HG02678 (cell line): Measurements from ENCODE around the gene MIOS.

Source experiments
- ATAC-seq: cut with Tn5 transposase; IDR thresholded peaks from one replicate; pipeline ENCODE4 v1.9.1; 2021; ENCODE audit warnings: mild to moderate bottlenecking, moderate library complexity; ENCODE audit not compliant: unreplicated experiment

Gene MIOS

GRCh38 chr7:7566651-7567611 is at the start of gene MIOS:
Gene MIOS (plus strand): TSS chr7:7566884. CDS start chr7:7572476, 5,592 bp downstream.
- peak; percentile 74 for ATAC-seq

DNA sequence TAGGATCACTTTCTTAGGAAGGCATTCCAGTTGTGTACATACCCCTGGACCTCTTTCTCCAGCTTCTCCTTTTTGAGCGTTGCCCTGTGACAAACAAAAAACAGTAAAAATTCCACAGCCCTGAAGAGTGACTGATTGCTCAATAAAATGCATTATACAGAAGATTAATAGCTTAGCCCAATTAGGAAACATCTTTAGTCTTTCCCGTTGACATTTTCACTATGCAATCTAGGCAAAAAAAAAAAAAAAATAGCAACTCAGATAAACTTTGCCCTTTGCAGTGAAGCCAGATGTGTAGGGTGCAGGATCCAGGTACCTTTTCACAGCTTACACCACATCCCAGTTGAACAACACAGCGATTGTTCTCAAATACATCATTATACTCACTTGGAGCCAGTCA is 48.9 kb upstream of the MIOS start:
- no peak for ATAC-seq

DNA sequence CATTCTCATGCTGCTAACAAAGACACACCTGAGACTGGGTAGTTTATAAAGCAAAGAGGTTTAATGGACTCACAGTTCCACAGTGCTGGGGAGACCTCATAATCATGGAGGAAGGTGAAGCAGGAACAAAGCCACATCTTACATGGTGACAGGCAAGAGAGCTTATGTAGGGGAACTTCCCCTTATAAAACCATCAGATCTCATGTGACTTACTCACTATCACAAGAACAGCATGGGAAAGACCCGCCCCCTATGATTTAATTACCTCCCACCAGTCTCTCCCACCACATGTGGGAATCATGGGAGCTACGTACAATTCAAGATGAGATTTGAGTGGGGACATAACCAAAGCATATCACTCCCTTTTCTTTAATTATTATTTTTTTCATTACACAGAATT is 47.6 kb upstream of the MIOS start:
- no peak for ATAC-seq

GRCh38 chr7:7519528-7519927 is 47.2 kb upstream of the MIOS start:
- ATAC-seq: no peak

DNA sequence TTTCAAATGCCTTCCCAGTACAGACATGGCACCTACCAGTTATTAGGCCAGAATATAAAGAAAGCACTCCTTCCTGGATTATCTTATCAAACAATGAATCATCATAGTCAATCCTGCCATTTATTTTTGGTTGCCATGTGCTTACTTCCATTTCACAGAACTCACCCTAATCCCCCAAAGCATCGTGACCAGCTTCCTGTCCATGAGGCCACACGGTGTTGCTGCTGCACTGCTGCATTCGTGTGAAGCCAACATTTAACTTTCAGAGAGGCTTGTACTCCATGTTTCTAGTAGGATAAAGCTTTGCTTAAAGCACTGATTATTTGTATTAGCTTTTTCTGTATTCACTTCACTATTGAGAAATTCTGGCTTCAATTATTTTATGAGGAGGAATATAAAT is 45.4 kb upstream of the MIOS start:
- no peak for ATAC-seq

DNA sequence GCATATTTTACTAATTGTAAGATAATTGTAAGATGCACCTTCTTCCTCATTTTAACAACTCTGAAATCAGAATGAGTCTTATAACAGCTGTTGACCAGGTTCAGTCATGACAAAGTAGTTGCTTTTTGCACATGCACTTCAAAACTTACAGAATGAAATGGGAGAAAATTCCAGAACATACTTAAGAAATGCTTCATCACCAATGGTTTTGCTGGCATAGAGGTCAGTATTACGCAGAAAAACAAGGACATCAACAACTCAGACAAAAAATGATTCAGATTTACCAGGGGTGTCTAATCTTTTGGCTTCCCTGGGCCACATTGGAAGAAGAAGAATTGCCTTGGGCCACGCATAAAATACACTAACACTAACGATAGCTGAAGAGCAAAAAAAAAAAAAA is 44.3 kb upstream of the MIOS start:
- ATAC-seq: no peak

DNA sequence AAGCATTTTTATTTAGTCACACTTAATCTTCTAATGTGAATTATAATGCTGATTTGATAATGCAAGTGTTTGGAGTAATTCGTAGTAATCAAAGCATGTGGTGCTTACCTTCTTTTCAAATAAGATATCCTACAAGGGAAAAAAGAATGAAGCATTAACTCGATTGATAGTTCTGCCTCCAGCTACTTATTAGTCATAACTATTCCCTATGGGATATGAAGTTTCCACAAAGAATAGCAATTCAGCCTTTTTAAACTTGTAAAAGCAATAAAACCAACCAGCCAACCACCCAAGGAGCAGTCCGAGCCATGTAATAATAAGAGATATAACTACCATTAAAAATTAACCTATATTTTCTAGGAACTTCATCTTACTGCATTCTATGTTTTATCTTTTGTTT is 42.6 kb upstream of the MIOS start:
- ATAC-seq: no peak

GRCh38 chr7:7526006-7526405 is 40.7 kb upstream of the MIOS start:
- ATAC-seq: no peak

GRCh38 chr7:7527047-7527446 is 39.6 kb upstream of the MIOS start:
- ATAC-seq: no peak

DNA sequence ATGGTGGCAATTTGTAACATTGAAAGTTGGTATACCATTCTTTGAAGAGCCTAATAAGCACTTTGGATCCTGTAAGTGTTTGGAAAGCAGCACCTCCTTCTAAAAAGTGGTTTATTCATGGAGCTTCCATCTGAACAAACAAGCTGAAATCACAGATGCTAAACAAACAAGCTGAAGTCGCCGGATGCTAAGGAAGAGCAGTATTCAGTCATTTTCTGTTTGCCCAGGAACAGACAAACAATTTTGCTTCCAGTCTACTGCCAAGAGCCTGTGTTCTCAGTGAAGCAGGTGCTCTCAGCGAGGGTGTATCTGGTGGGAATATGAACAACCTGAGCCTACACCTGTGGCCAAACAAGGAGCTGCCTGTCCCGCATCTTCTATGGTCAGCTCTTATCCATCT is 37.4 kb upstream of the MIOS start:
- ATAC-seq: no peak

DNA sequence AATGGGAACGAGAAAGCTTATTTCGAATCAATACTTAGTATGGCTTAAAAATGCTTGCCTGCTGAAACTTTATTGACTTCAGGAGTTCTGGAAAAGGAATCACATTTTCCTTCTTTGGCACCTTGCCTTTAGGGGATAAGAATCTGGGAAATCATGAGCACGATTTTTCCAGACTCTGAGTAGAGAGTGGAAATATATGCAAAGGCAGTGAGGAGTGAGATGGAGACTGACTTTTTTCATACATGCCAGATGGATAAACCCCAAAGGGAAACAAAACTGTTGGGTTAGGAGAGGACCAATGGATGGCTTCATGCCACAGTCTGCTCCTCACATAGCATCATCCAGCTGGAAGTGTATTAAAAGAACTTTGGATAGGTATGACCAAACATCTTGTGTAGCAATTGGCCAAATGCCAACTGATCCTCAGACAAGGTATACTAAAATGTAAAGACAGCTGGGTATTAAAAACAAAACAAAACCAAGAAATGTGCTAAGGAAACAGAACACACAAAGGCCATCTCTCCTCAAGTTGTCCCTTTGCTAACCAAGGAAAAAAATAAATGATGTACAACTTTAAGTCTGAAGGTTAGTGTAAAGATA is 32.8 kb upstream of the MIOS start:
- ATAC-seq: no peak

GRCh38 chr7:7535691-7536090 is 31.0 kb upstream of the MIOS start, which contains the start of gene COL28A1:
Gene COL28A1 (minus strand): TSS chr7:7535873. CDS start chr7:7532875, 2,998 bp downstream.
- no peak for ATAC-seq

DNA sequence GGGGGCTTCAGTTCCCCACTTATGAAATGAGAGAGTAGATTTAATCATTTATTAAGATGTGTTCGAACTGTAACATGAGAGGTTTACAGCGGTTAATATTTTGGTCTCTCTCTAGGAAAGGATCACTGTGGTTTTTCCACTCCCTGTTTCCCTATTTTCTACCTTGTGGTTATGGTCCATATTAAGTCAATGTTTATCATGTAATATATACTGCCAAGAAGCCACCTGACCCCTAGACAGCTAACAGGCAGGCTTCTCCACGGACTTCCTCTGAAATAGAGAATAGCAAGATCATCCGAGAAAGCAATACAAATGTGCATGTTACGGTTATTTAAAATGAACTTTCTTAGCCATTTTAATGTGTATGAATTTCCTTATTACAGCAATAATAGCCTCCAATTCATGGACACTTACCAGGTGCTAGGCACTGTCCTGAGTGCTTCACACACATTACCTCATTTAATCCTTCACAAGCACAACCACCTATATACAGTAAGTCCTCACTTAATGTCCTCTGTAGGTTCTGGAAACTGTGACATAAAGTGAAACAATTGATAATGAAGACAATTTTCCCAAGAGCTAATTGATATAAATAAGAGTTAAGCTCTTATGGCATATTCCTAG is 30.2 kb upstream of the MIOS start:
- no peak for ATAC-seq

GRCh38 chr7:7537711-7538110 is 29.0 kb upstream of the MIOS start:
- no peak for ATAC-seq

DNA sequence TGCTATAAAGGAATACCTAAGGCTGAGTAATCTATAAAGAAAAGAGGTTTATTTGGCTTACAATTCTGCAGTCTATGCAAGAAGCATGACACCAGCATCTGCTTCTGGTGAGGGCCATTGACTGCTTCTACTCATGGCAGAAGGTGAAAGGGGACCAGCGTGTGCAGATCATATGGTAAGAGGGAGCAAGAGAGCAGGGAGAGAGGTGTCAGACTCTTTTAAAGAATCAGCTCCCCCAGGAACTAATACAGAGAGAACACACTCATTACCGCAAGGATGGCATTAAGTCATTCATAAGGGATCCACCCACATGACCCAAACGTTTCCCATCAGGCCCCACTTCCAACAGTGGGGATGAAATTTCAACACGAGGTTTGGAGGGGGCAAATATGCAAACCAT is 27.5 kb upstream of the MIOS start:
- no peak for ATAC-seq

- no peak for ATAC-seq
These were observed 27.0 kb upstream of the MIOS start for GRCh38 chr7:7539711-7540110.

- ATAC-seq: no peak
These were observed 24.3 kb upstream of the MIOS start for GRCh38 chr7:7542251-7542835.

- ATAC-seq: no peak
These were observed 18.3 kb upstream of the MIOS start for GRCh38 chr7:7548407-7548806.

GRCh38 chr7:7550663-7551062 is 16.0 kb upstream of the MIOS start:
- ATAC-seq: no peak

DNA sequence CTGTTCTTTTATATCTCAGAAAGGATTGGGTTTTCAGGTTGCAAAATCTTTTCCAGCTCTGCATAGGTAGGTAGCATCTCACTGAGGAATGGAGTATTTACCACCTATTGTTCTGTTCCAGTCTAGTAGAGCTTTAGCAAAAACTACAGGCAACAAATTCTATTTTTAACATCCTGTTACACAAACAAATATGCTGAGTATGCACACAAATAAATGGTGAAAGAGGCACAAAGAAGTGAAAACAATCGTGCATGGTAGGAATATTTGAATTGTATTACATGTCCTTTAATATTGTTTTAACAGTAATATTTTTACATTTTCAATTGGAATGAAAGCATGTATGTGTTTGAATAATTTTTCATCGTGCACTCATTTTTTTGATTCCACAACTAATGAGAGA is 14.5 kb upstream of the MIOS start:
- ATAC-seq: no peak

DNA sequence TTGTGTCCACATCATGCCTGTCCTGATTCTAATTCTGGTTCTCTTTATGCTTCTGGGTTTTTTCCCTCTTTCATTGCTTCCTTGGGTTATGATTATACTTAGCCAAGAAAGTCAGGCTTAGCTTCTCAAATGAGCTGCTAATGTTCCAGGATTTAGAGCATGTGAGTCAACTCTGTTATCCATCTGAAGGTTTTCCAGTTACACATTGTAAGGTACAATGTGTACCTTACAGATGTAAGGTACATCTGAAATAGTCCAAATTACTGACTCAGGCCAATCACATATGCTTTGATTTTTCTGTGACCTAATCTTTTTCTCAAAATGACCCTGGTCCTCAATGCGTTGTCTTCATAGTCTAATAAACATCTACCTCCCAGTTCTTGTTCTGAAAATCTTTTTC is 13.3 kb upstream of the MIOS start:
- ATAC-seq: no peak
